ENCODE data around the gene KCTD3.

GRCh38 chr1:215547011-215547410, 20.1 kb upstream of the KCTD3 start:
- TF ChIP-seq ETV6 (CRISPR knock-in tag; conservative IDR thresholded peaks at IDR 0.05): no peak
- no peak for TF ChIP-seq FOXP4 (CRISPR knock-in tag; IDR thresholded peaks at IDR 0.05)
- no peak for TF ChIP-seq CTCF (CRISPR knock-in tag; IDR thresholded peaks at IDR 0.05)
- no peak for TF ChIP-seq STAG1 (CRISPR knock-in tag; IDR thresholded peaks at IDR 0.05)
- TF ChIP-seq ZNF407 (CRISPR knock-in tag; IDR thresholded peaks at IDR 0.05; ENCODE audit: not compliant biosample characterization): no peak
- TF ChIP-seq FOXM1 (CRISPR knock-in tag; IDR thresholded peaks at IDR 0.05): no peak
- TF ChIP-seq ZNF101 (CRISPR knock-in tag; IDR thresholded peaks at IDR 0.05; ENCODE audit: borderline replicate concordance, low read depth): no peak
- TF ChIP-seq BRCA1 (CRISPR knock-in tag; IDR thresholded peaks at IDR 0.05): no peak

Data from HepG2 (cell line).